H9 (cell line): Measurements from ENCODE around the gene ST7L. TPM values are rescaled to one million over a fixed set of nuclear protein-coding genes. Genes with fewer than 3 reads are reported as not detected.
"Not testable (repeated sequence)": the region's sequence is repeated elsewhere in the genome, so short reads cannot be mapped to it uniquely, and the experiment has no call there.

Source experiments
- DNase-seq: peaks from one replicate; pipeline ENCODE4 v3.0.0-alpha.2; 2017
- H2AFZ ChIP-seq: one replicate; pipeline ENCODE4 v1.6.1; 2013; ENCODE audit warnings: mild to moderate bottlenecking, low read length, control low read depth, moderate library complexity
- H2AK5ac ChIP-seq: 2 replicates; pipeline ENCODE4 v1.6.1; 2013; ENCODE audit warnings: low read length, control low read depth, mixed read lengths; ENCODE audit not compliant: insufficient read length
- H2BK120ac ChIP-seq: one replicate; pipeline ENCODE4 v1.6.1; 2013; ENCODE audit warnings: low read depth, mild to moderate bottlenecking, low read length, control low read depth, inconsistent platforms; ENCODE audit not compliant: poor library complexity, severe bottlenecking
- H2BK12ac ChIP-seq: 2 replicates; pipeline ENCODE4 v1.6.1; 2013; ENCODE audit warnings: low read length, control low read depth, mixed read lengths, low read depth; ENCODE audit not compliant: insufficient read length
- H2BK15ac ChIP-seq: 2 replicates; pipeline ENCODE4 v1.6.1; 2013; ENCODE audit warnings: low read depth, low read length, control low read depth
- H2BK20ac ChIP-seq: one replicate; pipeline ENCODE4 v1.6.1; 2013; ENCODE audit warnings: low read depth, mild to moderate bottlenecking, low read length, control low read depth, inconsistent platforms; ENCODE audit not compliant: poor library complexity, severe bottlenecking
- H2BK5ac ChIP-seq: 2 replicates; pipeline ENCODE4 v1.6.1; 2013; ENCODE audit warnings: low read length, control low read depth, mixed read lengths; ENCODE audit not compliant: insufficient read length
- H3K14ac ChIP-seq: 2 replicates; pipeline ENCODE4 v1.6.1; 2013; ENCODE audit warnings: low read length, control low read depth; ENCODE audit not compliant: insufficient read depth
- H3K18ac ChIP-seq: 2 replicates; pipeline ENCODE4 v1.6.1; 2013; ENCODE audit warnings: low read depth, mild to moderate bottlenecking, mixed read lengths, low read length, control low read depth; ENCODE audit not compliant: insufficient read length
- H3K23ac ChIP-seq: 2 replicates; pipeline ENCODE4 v1.6.1; 2013; ENCODE audit warnings: low read length, control low read depth, mixed read lengths, low read depth; ENCODE audit not compliant: insufficient read length
- H3K23me2 ChIP-seq: 2 replicates; pipeline ENCODE4 v1.6.1; 2013; ENCODE audit warnings: low read depth, mild to moderate bottlenecking, mixed read lengths, low read length, control low read depth; ENCODE audit not compliant: insufficient read length, poor library complexity, severe bottlenecking
- H3K27ac ChIP-seq: 2 replicates; pipeline ENCODE4 v1.5.1; 2013; ENCODE audit warnings: low read length, control low read depth, mixed read lengths, low read depth; ENCODE audit not compliant: insufficient read length
- H3K27me3 ChIP-seq: 2 replicates; pipeline ENCODE4 v1.6.1; 2013; ENCODE audit warnings: low read length, control low read depth, inconsistent platforms; ENCODE audit not compliant: insufficient read depth
- H3K4ac ChIP-seq: 2 replicates; pipeline ENCODE4 v1.6.1; 2013; ENCODE audit warnings: low read depth, mild to moderate bottlenecking, control low read depth, inconsistent platforms, low read length, moderate library complexity
- H3K4me1 ChIP-seq: 2 replicates; pipeline ENCODE4 v1.6.1; 2013; ENCODE audit warnings: low read length, control low read depth, inconsistent platforms; ENCODE audit not compliant: insufficient read depth
- H3K4me2 ChIP-seq: 2 replicates; pipeline ENCODE4 v1.6.1; 2013; ENCODE audit warnings: low read length, control low read depth, mixed read lengths; ENCODE audit not compliant: insufficient read length, insufficient read depth
- H3K56ac ChIP-seq: 2 replicates; pipeline ENCODE4 v1.6.1; 2013; ENCODE audit warnings: low read depth, mild to moderate bottlenecking, mixed read lengths, low read length, control low read depth; ENCODE audit not compliant: insufficient read length
- H3K79me1 ChIP-seq: 2 replicates; pipeline ENCODE4 v1.6.1; 2013; ENCODE audit warnings: low read depth, mild to moderate bottlenecking, moderate library complexity, low read length, control low read depth, inconsistent platforms; ENCODE audit not compliant: insufficient read depth, poor library complexity, severe bottlenecking
- H3K79me2 ChIP-seq: 2 replicates; pipeline ENCODE4 v1.6.1; 2013; ENCODE audit warnings: low read length, control low read depth, inconsistent platforms; ENCODE audit not compliant: insufficient read depth
- H3K9ac ChIP-seq: 2 replicates; pipeline ENCODE4 v1.6.1; 2013; ENCODE audit warnings: low read length, control low read depth, mixed read lengths; ENCODE audit not compliant: insufficient read length; ENCODE audit errors: extremely low read depth
- H3K9me3 ChIP-seq: one replicate; pipeline ENCODE4 v1.6.1; 2013; ENCODE audit warnings: low read depth, low read length, inconsistent platforms; ENCODE audit not compliant: control insufficient read depth
- H3T11ph ChIP-seq: one replicate; pipeline ENCODE4 v1.6.1; 2013; ENCODE audit warnings: mild to moderate bottlenecking, low read length, control low read depth, inconsistent platforms
- H4K20me1 ChIP-seq: one replicate; pipeline ENCODE4 v1.6.1; 2013; ENCODE audit not compliant: control insufficient read depth, insufficient read length, insufficient read depth
- H4K5ac ChIP-seq: 2 replicates; pipeline ENCODE4 v1.6.1; 2013; ENCODE audit warnings: low read depth, mild to moderate bottlenecking, mixed read lengths, low read length, control low read depth; ENCODE audit not compliant: insufficient read length
- H4K8ac ChIP-seq: replicated peaks from 2 replicates; pipeline ENCODE4 v1.6.1; 2013; ENCODE audit warnings: low read length, control low read depth, mixed read lengths, low read depth; ENCODE audit not compliant: insufficient read length
- H4K91ac ChIP-seq: 2 replicates; pipeline ENCODE4 v1.6.1; 2013; ENCODE audit warnings: low read depth, mild to moderate bottlenecking, moderate library complexity, mixed read lengths, low read length, control low read depth; ENCODE audit not compliant: insufficient read length
- H3K27ac Mint-ChIP-seq, 3 experiments: 2 replicates in 2 of 3; 3 replicates in 1 of 3; pipeline ENCODE4 v1.8.0; 2020 to 2021; ENCODE audit warnings: mixed read lengths in 3 of 3, mild to moderate bottlenecking in 1 of 3, moderate library complexity in 1 of 3
- H3K27me3 Mint-ChIP-seq: 2 replicates; pipeline ENCODE4 v1.8.0; 2021; ENCODE audit warnings: low read depth, mild to moderate bottlenecking, moderate library complexity, mixed read lengths
- H3K36me3 Mint-ChIP-seq, 3 experiments: 2 replicates in 2 of 3; 3 replicates in 1 of 3; pipeline ENCODE4 v1.8.0; 2020 to 2021; ENCODE audit warnings: low read depth in 3 of 3, mixed read lengths in 3 of 3; ENCODE audit not compliant: insufficient read depth in 1 of 3
- H3K4me1 Mint-ChIP-seq, 2 experiments: 2 replicates each; pipeline ENCODE4 v1.8.0; 2020; ENCODE audit warnings: mixed read lengths in 2 of 2
- H3K4me3 Mint-ChIP-seq, 2 experiments: 2 replicates in 1 of 2; 3 replicates in 1 of 2; pipeline ENCODE4 v1.8.0; 2020 to 2021; ENCODE audit warnings: mild to moderate bottlenecking in 2 of 2, mixed read lengths in 2 of 2, moderate library complexity in 1 of 2
- H3K9me3 Mint-ChIP-seq, 2 experiments: 2 replicates in 1 of 2; 3 replicates in 1 of 2; pipeline ENCODE4 v1.8.0; 2020; ENCODE audit warnings: mild to moderate bottlenecking in 2 of 2, mixed read lengths in 2 of 2, moderate library complexity in 1 of 2
- WGBS: extraction: QIAGEN DNeasy Blood & Tissue Kit; methylation state at CpG from one replicate; pipeline ENCODE4 v1.1.7; 2013; ENCODE audit warnings: missing lambda C conversion rate, low lambda C conversion rate, mixed read lengths; ENCODE audit not compliant: insufficient read length; ENCODE audit errors: extremely low coverage; 5-methylcytosine and 5-hydroxymethylcytosine counted together
- total RNA-seq: library from RNA; stranded (reverse); gene quantifications from 2 replicates; pipeline ENCODE4 v1.2.1, GENCODE V29; 2021
- TF ChIP-seq, protein P1 (sequence below): fragments of 200-600 bp; sonication (generic); conservative IDR thresholded peaks from 3 replicates; pipeline ENCODE4 v1.8.0; 2021; ENCODE audit warnings: antibody characterized with exemption, mild to moderate bottlenecking

The ST7L gene
- total RNA-seq, 1 experiment from 2014 or later: 16.0 TPM

DNA sequence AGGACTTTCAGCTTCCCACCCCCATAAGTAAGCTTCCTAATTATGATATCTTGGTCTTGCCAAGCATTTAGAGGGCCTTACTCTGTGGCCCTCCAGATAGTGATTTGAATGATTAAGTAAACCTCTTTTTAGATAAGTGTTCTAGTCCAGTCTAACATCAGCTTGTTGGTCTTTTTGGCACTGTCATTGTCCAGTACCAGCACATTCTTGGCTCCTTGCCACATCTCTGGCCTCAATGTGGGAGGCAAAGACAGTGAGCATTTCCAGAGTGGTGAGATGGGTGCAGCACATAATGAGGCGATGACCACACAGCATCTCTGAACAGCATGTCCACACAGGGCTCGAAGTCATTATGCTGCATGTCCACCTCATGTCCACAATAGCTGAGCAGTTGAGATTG lies 6.8 kb upstream of the ST7L start:
- no peak for DNase-seq
- no peak overlapping the region for H3K9ac ChIP-seq
- peaks cover 25% of the 10 kb centered on the region; the same call in 1 of the 2 replicates for H3K79me2 ChIP-seq
- no peak overlapping the region for H3K18ac ChIP-seq
- no CpG with 5 or more reads among the region's 2 CpGs for WGBS
- Mint-ChIP-seq H3K9me3 (no peaks in the 10 kb centered on the region), H3K4me1 (peaks cover 5 to 6% of the 10 kb centered on the region in 2 experiments), H3K4me3 (no peak overlapping the region), H3K27me3 (no peaks in the 10 kb centered on the region), H3K27ac (peak overlapping the region in 1 of 3 experiments; percentile 24; a peak in 1 of 7 replicates), H3K36me3 (peaks cover 0 to 23% (median 5%) of the 10 kb centered on the region in 3 experiments; a peak in 3 of 7 replicates)
- no peak overlapping the region for H2BK12ac ChIP-seq
- no peak overlapping the region for H2AK5ac ChIP-seq
- no peak overlapping the region for H3K56ac ChIP-seq
- no peaks in the 10 kb centered on the region for H3K27me3 ChIP-seq
- no peak overlapping the region for H2BK5ac ChIP-seq
- no peak overlapping the region for H2BK15ac ChIP-seq
- no peaks in the 10 kb centered on the region for H3K9me3 ChIP-seq
- no peak overlapping the region for H4K8ac ChIP-seq
- no peak overlapping the region for H3K27ac ChIP-seq
- H2AFZ ChIP-seq: no peak overlapping the region
- H3K4me1 ChIP-seq: no peaks in the 10 kb centered on the region
- no peak overlapping the region for H3K4ac ChIP-seq
- H3K14ac ChIP-seq: no peak overlapping the region
- H4K20me1 ChIP-seq: no peaks in the 10 kb centered on the region
- H2BK20ac ChIP-seq: no peak overlapping the region
- H3K4me2 ChIP-seq: no peak overlapping the region
- no peak overlapping the region for H3K23ac ChIP-seq
- H3T11ph ChIP-seq: no peak overlapping the region
- H2BK120ac ChIP-seq: no peak overlapping the region
- TF ChIP-seq, protein P1, sequence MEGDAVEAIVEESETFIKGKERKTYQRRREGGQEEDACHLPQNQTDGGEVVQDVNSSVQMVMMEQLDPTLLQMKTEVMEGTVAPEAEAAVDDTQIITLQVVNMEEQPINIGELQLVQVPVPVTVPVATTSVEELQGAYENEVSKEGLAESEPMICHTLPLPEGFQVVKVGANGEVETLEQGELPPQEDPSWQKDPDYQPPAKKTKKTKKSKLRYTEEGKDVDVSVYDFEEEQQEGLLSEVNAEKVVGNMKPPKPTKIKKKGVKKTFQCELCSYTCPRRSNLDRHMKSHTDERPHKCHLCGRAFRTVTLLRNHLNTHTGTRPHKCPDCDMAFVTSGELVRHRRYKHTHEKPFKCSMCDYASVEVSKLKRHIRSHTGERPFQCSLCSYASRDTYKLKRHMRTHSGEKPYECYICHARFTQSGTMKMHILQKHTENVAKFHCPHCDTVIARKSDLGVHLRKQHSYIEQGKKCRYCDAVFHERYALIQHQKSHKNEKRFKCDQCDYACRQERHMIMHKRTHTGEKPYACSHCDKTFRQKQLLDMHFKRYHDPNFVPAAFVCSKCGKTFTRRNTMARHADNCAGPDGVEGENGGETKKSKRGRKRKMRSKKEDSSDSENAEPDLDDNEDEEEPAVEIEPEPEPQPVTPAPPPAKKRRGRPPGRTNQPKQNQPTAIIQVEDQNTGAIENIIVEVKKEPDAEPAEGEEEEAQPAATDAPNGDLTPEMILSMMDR: no peak
- no peak overlapping the region for H4K5ac ChIP-seq
- H3K23me2 ChIP-seq: no peaks in the 10 kb centered on the region
- H3K79me1 ChIP-seq: peaks cover 7% of the 10 kb centered on the region
- H4K91ac ChIP-seq: no peak overlapping the region

DNA sequence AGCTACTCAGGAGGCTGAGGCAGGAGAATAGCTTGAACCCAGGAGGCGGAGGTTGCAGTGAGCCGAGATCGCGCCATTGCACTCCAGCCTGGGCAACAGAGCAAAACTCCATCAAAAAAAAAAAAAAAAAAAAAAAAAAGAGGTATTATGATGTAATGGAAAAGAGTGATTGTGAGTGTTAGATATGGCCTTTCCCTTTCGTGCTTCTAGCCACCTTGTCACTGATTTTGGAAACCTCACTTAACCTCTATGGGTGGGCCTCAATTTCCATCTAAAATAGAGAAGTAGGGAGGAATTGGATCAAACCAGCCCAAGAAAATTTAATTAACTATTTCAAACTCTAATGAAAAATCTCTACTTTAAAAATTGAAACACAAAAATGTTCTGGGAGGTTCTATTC lies 5.6 kb upstream of the ST7L start:
- H3T11ph ChIP-seq, H3K4ac ChIP-seq, H3K27me3 ChIP-seq, H3K56ac ChIP-seq, H2BK5ac ChIP-seq, H3K9me3 Mint-ChIP-seq, H3K4me1 ChIP-seq, H3K4me3 Mint-ChIP-seq, H3K27me3 Mint-ChIP-seq, H4K20me1 ChIP-seq, H3K27ac Mint-ChIP-seq, H3K9me3 ChIP-seq, H2AK5ac ChIP-seq, H3K9ac ChIP-seq, H3K27ac ChIP-seq, H4K8ac ChIP-seq, H3K4me2 ChIP-seq, H2BK120ac ChIP-seq, H3K14ac ChIP-seq, H4K5ac ChIP-seq, H3K23me2 ChIP-seq, H2BK20ac ChIP-seq, H2BK12ac ChIP-seq, H2AFZ ChIP-seq, H3K18ac ChIP-seq, H3K23ac ChIP-seq, H3K79me1 ChIP-seq, H4K91ac ChIP-seq, H2BK15ac ChIP-seq, DNase-seq: not testable (repeated sequence)
- peaks cover 2 to 20% (median 5%) of the 10 kb centered on the region in 3 experiments; a peak in 4 of 7 replicates for H3K36me3 Mint-ChIP-seq
- H3K4me1 Mint-ChIP-seq: peaks cover 7 to 12% of the 10 kb centered on the region in 2 experiments
- H3K79me2 ChIP-seq: peaks cover 30% of the 10 kb centered on the region; the same call in 1 of the 2 replicates
- no CpG with 5 or more reads among the region's 5 CpGs for WGBS
